HG03575 (cell line): ENCODE data around the gene TTC23.

ENCODE experiments used
- ATAC-seq: cut with Tn5 transposase; IDR thresholded peaks from one replicate; pipeline ENCODE4 v1.9.1; 2021; ENCODE audit not compliant: unreplicated experiment, insufficient number of reproducible peaks, low FRiP score; ENCODE audit errors: extremely low read depth

TTC23 gene

DNA sequence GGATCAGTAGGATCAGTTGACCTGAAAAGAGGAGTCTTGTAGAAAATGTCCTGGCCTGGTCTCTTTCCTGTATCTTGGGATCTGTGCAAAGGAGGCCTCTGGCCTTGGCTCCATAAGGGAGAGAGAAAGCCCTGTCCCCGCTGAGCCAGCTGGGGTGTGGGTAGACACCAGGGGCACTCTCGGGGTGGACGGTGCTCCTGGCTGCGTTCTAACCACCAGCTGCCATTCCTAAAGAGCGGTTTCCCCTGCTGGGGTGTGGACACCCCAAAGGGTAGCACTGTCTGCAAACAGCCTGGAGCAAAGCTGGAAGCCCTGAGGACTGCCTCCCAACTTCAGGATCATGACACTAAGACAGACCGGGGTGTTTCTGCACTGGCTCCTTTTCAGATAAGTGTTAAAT lies 121.0 kb downstream of the TTC23 start:
- ATAC-seq, result no peak

DNA sequence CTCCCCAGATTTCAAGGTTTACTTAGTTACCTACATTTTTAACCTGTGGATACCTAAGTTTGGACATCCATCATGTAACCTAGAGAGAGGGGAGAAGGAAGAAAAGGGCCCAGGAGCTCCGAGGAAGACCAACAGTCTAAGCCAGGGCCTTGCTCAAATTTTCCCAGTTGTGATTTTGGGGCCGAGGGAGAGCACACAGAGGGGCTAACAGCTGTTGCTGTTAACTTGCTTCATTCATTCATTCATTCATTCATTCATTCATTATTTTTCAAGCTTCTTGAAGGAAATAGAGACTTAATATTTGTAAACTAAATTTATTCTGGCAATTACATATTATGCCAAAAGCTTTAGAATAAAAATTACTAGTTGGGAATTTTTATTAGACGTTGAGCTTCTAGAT lies 121.6 kb downstream of the TTC23 start:
- no peak for ATAC-seq

DNA sequence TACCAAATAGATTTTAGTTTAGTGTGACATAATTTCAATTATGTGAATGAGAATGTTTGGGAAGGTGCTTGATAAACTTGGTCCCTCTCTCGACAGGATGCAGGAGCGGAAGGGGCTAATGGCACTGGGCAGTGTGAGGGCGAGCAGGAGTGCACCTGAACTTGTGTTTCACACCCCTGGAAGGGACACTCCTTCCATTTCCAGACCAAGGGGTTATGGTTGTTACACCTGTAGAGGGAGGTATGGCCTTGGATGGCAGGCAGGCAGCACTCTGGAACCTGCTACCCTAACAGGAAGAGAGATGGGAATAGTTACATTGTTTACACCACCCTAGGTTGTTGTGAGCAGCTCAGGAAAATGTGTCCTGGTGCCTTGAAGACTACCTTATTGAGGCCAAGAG lies 122.5 kb downstream of the TTC23 start:
- no peak for ATAC-seq

DNA sequence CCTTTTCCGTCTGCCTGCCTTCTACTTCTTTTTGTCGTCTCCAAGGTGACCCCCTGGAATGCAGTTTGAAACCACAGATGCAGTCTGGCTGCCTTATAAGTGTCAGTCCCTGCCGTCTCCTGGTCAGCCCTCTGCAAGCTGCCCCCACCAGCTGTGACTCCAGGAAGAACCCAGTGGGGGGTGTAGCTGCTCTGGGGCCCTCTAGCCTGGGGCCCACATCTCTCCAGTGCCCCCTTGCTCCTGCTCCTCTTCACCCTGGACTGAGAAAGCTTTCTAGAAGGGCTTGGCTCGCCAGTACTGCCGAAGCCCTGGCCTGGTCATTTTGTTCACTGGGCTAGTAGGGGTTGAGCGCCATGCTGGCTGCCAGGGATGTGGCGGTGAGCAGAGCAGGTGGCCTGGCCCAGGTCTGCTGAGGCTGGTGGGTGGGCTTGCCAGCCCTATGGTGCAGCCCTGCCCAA lies 123.2 kb downstream of the TTC23 start:
- no peak for ATAC-seq

DNA sequence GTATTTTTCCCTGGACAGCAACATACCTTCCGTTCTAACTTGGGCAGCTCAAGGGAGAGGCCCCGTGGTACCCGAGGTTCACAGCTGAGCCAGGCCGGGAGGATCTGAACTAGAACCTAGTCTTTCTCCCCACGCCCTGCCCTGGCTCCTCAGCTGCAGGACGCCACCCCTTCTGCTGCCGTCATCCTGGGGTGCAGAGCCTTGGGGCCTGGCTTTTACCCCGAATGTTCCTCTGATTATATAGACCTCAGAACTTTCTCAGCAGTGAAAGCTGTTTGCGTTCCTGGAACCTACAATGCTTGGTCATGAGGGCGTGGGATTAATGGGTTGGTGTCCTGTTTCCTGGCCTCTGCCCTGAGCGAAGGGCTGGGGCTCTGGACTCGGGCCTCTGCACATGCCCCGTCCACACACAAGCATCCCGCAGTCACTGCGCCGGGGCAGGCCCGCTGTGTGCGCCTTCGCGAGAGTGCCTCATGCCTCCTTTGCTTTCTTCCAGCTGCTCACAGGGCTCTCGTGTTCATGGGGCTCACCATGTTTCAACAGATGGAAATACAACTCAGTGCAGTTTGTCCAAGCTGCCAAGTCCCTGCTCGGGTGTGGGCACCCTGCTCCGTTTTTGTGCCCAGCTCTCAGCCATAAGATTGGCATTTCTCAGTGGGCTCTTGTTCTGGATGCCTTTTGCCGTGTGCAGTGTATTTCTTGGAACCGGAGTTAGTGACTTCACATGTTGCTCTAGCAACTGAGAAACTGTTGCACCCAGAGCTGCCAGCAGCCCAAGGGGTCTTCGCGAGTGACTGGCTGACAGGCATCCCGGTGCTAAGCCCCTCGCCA lies 124.1 kb downstream of the TTC23 start:
- ATAC-seq, result no peak

DNA sequence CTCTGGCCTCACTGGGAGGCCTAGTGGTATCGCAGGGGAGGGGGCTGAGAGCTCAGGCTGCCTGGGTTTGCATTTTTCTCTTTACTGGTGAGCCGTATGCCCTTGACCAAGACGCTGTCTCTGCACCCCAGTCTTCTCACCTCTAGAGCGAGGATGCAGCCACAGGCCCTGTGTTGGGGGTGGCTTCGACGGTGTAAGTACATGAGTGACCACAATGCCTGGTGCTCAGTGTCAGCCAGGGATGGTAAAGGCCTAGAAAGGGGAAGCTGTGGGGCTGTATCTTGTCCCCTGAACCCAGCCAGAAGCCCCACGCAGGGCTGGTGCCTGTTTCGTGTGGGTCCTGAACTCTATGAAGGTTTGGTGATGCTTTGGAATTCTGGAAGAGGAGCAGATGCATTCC lies 124.7 kb downstream of the TTC23 start:
- no peak for ATAC-seq

DNA sequence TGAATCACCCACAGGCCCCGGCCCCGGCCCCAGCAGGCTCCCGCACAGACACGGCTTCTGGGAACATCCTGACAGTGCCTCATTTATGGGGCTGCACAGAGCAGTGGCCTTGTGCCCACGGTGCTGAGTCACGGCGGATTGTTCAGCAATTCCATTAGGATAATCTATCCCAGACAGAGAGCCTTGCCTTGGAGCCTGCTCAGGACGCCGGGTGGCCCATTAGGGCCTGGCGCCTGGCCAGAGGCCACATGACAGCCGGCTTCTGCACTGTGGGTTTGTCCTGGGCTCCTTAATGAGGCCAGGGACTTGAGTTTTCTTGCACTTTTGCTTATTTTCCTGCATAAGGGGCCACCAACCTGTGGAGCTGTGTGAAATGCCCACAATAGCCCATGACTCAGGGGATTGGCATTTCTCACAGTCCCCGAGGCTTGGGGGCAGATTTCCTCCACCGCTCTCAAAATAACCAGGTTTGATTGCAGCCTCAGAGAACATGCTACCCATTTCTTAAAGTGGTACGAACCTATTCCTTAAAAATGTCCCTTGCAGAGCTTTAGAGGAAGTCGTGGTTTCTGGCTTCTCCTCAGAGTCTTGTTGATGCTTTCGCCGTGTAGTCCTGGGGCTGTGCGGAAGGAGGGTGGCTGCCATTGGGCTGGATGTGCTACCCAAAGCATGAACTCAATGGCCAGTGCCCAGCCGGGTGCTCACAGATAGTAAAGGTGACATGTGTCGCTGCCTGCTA lies 125.5 kb downstream of the TTC23 start:
- ATAC-seq, result no peak

DNA sequence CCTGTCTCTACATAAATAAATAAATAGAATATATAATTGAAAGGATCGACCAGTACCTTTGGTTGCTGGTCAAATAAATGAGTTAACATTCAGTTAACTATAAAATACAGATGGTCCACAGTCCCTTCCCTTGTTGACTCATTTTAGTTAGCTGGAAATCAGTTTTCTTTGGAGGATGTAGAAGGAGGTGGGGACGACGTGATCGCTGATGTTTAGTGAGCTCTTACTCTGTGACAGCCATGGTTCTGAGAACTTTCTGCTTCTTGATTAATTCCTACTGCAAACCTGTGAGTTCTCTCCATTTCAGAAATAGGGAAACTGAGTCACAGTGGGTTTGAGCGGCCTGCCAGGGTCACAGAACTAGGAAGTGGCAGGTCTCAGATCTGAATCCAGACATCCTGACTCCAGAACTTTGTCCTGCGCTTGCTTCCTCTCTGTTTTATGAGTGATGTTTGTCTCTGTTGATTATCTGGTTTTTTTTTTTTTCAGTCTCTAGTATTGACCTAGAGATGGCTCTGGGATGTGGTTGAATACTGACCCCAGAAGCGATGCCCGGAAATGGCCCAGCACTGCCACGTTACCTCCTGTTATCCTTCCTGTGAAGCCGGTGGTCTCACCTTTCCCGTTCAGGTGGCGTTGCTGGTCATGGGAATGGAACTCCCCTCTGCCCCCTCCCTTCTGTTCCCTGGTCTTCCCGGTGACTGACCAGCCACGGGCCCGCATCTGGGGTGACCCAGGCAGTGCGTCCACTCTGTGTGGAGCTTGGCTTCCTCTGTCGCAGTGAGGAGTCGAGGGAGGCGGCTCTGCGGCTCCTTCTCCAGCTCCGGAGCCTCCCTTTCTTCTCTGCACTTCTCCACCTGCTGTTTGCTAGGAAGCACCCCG lies 126.3 kb downstream of the TTC23 start:
- ATAC-seq, result no peak

DNA sequence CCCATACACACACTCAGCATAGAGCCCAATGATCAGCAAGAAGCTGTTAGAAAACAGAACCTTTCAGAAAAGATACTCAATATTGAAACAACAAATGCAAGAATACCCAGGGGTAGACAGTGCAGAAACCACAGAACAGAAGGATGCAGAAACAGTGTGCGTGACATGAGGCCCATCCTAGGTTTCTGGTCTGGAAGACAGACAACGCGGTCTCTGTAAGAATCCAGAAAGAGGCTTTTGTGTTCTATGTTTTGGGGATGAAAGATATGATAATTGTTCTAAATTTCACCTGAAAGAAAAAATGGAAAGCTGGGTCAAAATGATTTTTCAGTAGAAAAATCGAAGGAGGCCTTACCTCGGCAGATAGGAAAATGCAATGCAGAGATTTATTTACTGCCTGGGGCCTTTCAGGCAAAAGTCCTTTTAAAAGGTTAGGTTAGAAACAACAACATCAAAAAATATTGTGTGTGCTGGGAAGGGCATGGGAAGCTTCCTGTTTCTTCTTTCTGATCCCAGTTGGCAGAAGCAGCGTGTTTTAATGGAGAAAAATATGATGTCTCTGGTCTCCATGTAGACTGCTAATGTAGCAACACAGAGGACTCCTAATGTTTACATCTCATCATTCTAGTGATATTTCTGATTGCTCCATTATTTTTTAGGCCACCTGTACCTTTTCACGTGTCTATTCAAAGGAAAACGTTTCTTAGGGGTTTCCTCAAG lies 127.5 kb downstream of the TTC23 start:
- no peak for ATAC-seq

DNA sequence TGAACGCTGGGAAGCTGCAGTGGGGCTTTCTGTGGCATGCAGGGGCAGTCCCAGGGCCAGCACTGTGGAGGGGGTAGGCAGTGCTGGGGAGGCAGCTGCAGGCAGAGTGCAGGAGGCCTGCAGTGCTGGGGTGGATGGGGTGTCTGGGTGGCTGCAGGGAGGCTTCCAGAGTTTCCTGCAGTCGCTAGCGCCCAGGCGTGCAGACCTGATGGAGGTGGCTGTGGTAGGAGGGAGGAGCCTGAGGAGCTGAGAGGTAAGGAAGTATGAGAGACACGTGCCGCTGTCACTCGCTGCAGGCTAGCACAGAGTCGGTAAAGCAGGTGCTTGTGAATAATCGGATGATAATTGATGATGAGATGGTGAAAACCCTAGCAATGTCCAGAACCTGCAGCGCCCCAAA lies 128.2 kb downstream of the TTC23 start:
- ATAC-seq, result no peak

DNA sequence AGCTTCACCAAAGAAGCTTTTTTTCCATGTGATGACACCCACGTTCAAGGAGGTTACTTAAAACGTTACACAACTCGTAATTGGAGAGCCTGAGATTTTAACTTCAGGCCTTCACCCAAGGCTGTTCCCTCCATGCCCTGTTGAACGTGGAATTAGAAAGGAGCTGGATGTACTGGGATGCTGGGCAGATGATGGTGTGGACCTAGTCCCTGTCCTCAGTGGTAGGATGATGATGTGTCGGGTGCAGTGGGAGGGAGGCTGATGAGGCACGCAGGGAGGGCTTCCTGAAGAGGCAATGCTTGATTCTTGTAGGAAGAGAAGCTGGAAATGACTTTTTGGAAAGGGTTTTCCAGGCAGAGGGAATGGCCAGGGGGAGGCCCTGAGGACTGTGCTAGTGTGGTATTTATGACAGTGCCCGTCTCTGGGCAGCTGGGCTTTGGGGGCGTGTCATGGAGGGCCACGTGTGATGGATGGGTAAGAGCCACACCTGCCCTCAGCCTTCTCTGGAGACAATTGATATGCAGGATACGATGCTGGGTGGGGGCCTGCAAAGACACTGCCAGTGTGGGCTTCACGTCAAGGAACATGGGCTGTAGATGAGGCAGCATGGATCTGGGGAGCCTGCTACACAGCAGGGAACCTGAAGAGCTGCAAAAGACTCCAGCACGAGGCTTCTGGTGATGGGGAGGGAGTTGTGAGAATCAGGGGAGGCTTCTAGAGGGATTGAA lies 129.2 kb downstream of the TTC23 start:
- no peak for ATAC-seq

DNA sequence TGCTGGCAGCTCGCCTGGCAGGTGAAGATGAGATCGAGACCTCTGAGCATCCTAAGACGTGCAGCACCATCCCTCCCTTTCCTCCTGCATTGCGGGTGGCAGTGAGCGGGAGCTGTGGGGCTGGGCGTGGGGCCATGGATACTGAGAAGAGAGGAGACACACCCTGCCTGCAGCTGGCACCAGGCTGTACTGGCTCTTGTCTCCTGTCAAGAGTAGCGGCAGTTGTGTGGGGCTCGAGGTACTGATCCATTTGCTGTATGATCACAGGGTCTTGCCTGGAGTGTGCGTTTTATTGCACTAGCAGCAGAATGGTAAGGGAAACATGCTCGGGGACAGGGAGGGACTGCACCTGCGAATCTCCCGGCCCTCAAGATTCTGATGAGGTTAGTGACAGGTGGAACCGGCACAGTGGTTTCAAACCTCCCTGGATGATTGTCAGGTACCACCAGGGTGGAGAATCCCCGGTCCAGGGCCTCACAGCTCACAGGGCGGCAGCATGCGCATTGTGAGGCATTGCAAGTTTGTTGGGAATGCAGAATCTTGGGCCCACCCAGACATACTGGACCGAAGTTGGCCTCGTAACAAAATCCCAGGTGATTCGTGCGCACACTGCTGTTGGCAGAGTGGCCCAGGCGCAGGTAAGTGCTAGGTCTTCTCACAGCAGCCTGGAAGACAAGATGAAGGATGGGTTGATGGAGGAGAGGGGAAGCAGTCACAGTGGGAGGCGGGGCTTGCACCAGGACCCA lies 130.4 kb downstream of the TTC23 start:
- no peak for ATAC-seq

DNA sequence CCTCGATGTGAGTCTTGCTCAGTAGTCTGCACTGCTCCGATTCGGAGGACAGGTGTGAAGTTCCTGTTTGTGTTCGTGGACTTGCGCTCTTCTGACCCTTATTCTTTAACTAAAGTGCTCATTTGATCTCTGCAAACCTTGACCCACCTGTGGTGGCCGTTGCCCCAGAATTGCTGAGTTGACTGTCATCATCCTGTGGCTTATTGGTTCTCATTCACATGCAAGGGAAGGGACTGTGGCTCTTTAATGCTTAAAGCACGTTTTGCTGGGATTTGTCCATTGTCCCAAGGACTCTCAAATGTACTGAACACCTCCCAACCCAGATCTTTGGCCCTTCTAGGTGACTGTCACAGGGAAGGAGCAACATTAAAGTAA lies 131.1 kb downstream of the TTC23 start:
- no peak for ATAC-seq

DNA sequence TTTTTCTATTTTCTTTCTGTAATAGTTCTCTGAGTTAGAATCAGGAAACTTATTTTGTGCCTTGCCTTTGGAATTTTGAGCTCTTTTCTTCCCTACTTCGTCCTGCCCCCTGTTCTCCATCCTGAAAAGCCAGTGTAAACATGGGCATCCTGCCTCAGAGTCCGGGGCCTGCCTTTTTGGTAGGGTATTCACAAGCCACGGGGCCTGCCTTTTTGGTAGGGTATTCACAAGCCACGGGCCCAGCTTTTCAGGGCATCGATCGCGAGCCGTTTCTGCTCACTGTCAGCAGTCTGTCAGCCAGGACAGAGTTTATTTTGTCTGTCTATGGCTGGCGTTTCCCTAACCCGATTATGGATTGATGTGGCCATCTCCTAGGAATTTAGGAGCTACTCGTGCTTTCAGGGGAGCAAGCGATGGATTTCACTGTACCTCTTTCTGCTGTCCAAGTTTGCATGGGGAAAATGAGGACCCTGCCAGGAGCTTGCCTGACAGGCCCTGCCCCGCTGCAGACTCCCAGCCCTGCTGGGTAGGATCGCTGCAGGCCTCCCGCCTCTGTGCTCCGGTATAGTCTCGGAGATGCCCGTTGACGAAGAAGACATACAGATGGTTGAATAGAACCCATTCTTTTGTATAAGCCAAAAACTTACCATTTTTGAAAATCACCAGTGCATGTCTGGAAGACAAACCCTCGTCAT lies 131.7 kb downstream of the TTC23 start:
- no peak for ATAC-seq

DNA sequence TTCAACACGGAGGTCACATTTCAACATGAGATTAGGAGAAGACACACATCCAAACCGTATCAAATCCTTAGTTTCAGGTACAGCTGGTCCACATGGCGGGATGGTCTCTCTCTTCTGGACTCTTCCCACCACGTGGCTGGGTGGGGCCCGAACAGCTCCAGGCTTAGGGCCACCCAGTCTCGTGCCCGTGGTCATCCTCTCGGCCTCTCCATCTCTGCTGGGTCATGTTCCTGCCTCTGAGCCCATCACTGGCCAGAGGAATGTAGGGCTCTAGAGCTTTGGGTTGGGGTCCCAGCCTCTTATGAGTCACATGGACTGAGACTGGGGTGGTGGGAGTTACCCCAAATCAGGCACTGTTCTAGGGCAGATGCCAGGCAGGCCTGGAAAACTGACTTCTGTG lies 132.3 kb downstream of the TTC23 start:
- no peak for ATAC-seq

DNA sequence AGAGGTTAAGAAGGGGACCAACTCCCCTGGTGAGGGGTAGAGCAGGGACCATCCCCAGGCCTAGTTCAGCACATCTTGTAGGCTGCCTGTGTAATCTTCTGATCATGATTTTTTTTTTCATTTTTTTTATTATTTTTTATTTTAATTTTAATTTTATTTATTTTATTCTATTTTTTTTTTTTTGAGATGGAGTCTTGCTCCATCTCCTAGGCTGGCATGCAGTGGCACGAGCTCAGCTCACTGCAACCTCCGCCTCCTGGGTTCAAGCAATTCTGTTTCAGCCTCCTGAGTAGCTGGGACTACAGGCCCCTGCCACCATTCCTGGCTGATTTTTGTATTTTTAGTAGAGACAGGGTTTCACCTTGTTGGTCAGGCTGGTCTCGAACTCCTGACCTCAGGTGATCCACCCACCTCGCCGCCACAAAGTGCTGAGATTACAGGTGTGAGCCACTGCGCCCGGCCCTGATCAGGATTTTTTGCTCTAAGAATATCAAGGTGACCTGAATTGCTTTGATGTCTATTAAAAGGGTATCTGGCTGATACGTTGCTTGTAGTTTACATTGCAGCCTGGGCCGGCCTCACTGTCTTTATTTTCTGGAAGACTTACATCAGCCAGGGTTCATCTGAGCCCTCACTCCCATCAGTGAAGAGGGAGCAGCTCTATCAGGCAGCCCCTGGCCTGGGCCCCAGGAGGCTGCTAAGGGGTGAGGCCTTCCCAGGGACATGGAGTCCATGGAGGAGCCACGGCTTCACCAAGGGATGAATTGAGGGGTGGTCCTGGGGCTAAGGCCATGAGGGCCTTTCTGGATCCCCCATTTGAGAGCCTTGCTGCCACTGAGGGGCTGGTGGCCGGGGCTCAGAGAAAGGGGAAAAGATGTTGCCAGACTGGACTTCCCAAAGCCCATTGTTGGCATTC lies 133.8 kb downstream of the TTC23 start:
- no peak for ATAC-seq
